Kidney epithelial cell (primary cell): ENCODE measurements around the gene SLC30A7. TPM values are rescaled to one million over a fixed set of nuclear protein-coding genes. Genes with fewer than 3 reads are reported as not detected.
"Not testable (repeated sequence)": the region's sequence is repeated elsewhere in the genome, so short reads cannot be mapped to it uniquely, and the experiment has no call there.

Source experiments
- DNase-seq: peaks from one replicate; pipeline ENCODE4 v3.0.0-alpha.2; 2010; ENCODE audit warnings: low read depth
- H3K27me3 ChIP-seq: 2 replicates; pipeline ENCODE4 v1.6.0; 2011; ENCODE audit warnings: low read length; ENCODE audit not compliant: control insufficient read depth, insufficient read depth
- H3K36me3 ChIP-seq: 2 replicates; pipeline ENCODE4 v1.5.1; 2011; ENCODE audit warnings: low read length; ENCODE audit not compliant: control insufficient read depth, insufficient read depth
- H3K4me3 ChIP-seq: 2 replicates; pipeline ENCODE4 v1.5.1; 2011; ENCODE audit warnings: low read depth, mild to moderate bottlenecking, control low read depth, low read length
- total RNA-seq: library from RNA; depleted of rRNA; stranded (reverse); fragments of >200 nt; gene quantifications from 2 replicates; pipeline ENCODE4 v1.2.3, GENCODE V29; 2015
- TF ChIP-seq, protein P1 (sequence below): IDR thresholded peaks from 2 replicates; pipeline ENCODE4 v1.5.1; 2011; ENCODE audit warnings: mild to moderate bottlenecking, moderate library complexity, low read length, control low read depth, inconsistent platforms; ENCODE audit not compliant: insufficient read depth, poor library complexity, severe bottlenecking

SLC30A7 gene
- total RNA-seq, result 36.4 and 40.1 TPM in 2 replicates

DNA sequence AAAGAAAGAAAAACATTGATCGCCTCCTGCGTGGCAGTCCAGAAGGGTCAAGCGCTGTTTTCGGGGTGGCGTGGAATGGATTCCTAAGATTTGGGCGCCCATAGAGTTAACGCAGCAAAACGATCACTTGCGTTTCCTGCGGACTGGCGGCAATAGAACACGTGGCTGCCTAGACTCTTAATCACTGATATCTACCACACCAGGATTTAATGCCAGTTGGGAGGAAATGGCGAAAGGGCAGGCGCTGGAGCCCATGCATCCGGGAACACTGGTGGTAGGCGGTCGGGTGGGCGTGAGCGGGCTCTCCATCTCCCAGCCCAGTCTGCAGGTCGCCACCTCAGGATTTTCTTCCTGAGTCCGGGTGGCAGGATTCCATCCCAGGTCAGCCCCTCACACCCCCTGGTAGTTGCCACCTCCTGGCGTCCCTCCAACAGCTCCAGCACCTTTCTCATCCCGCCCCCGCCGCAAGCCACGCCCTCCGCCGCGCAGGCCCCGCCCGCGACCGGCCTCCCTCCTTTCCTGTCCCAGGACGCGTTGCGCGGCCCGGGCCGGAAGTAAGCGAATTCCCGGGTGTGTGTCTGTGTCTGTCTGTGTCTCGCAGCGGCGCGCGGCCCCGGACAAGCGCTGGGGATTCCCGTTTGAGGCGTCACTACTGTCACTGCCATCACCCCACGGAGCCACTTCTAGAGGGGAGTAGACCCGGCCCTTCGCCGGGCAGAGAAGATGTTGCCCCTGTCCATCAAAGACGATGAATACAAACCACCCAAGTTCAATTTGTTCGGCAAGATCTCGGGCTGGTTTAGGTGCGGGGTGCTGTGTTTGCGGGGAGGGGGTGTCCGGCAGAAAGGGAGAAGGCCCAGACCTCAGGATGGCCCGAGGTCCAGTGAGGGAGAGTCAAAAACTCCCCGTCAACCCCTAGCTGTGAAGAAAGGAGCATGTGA, at the start of gene SLC30A7:
SLC30A7 (plus strand) TSS at position 551 of the 941 bp plus-strand sequence; CDS start at position 724, 173 bp downstream.
- peak; percentile 59 for DNase-seq
- no peaks in the 10 kb centered on the region for H3K27me3 ChIP-seq
- H3K36me3 ChIP-seq, result no peaks in the 10 kb centered on the region
- peak within 1 kb of the TSS; percentile 86 for H3K4me3 ChIP-seq
- TF ChIP-seq, protein P1, sequence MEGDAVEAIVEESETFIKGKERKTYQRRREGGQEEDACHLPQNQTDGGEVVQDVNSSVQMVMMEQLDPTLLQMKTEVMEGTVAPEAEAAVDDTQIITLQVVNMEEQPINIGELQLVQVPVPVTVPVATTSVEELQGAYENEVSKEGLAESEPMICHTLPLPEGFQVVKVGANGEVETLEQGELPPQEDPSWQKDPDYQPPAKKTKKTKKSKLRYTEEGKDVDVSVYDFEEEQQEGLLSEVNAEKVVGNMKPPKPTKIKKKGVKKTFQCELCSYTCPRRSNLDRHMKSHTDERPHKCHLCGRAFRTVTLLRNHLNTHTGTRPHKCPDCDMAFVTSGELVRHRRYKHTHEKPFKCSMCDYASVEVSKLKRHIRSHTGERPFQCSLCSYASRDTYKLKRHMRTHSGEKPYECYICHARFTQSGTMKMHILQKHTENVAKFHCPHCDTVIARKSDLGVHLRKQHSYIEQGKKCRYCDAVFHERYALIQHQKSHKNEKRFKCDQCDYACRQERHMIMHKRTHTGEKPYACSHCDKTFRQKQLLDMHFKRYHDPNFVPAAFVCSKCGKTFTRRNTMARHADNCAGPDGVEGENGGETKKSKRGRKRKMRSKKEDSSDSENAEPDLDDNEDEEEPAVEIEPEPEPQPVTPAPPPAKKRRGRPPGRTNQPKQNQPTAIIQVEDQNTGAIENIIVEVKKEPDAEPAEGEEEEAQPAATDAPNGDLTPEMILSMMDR, result no peak

DNA sequence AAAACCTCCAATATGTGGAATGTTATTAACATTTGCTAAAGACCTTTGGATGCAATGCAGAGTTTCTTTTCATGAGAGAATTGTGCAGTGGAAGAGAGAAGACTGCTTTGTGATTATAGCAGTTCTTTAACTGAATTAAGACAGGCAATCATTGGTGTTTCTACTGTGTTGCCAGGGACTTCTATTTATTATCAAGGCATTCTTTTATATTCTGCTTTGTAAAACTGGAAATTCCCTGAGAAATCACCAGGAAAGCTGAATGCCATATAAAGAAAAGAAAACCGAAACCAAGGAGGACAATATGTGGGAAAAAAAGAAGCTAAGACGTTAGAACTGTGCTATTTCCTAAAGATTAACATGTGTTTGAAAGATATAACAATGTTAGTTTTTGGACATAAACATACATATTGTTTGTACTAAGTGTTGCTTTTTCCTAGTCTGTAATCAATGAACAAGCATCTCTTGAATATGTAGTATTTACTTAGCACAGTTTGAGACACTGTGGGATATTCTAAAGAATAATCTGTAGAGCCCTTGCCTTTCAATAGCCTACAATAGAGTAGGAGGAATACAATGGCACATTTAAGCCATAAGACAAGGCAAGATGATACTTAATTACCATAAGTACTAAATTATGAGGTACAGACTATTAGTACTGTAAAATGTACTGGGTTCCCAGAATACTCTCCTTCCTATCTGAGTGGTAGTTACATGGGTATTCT, 48.4 kb upstream of the SLC30A7 start:
- no peaks in the 10 kb centered on the region for H3K36me3 ChIP-seq
- TF ChIP-seq, protein P1, result no peak
- no peak for DNase-seq
- no peaks in the 10 kb centered on the region for H3K27me3 ChIP-seq
- H3K4me3 ChIP-seq, result no peak overlapping the region

DNA sequence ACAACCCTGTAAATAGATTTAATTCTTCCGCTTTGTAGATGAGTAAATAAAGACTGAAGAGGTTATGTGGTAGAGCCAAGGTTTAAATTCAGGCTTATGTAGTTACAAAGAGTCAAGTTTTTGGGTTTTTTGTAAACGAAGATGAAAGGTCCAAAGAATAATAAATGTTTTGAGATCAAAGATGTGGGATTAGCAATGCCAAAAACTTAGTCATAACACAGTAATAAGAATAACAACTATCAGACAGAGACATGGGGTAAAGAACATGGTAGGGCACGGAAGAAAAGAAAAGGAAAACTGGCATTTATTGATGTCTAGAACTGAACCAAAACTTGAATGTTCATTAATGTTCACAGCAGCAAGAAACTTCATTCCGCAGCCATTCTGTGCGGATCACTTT, 44.2 kb upstream of the SLC30A7 start:
- Histone ChIP-seq H3K4me3 (no peak overlapping the region), H3K36me3 (no peaks in the 10 kb centered on the region), H3K27me3 (no peaks in the 10 kb centered on the region)
- TF ChIP-seq, protein P1, result no peak
- DNase-seq, result no peak

DNA sequence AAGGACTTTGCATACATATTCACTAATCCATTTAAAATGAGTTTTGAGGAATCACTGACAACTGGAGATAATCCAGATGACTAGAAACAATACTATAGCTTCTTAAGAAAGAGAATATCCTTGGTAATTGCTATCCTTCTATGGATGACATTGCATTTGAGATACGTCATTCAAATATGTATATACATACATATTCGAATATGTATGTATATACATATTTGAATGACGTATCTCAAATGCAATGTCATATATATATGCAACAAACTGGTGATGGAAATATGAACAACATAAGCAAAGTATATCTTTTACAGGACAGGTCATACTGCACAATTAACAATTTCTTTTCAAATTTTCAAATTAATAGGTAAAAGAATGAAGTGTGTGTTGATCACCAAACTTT, 42.9 kb upstream of the SLC30A7 start:
- DNase-seq, result no peak
- no peaks in the 10 kb centered on the region for H3K27me3 ChIP-seq
- H3K4me3 ChIP-seq, result no peak overlapping the region
- TF ChIP-seq, protein P1, result no peak
- no peaks in the 10 kb centered on the region for H3K36me3 ChIP-seq

GRCh38 chr1:100855116-100855515, 40.8 kb upstream of the SLC30A7 start:
- not testable (repeated sequence) for H3K36me3 ChIP-seq, H3K27me3 ChIP-seq, H3K4me3 ChIP-seq, DNase-seq

DNA sequence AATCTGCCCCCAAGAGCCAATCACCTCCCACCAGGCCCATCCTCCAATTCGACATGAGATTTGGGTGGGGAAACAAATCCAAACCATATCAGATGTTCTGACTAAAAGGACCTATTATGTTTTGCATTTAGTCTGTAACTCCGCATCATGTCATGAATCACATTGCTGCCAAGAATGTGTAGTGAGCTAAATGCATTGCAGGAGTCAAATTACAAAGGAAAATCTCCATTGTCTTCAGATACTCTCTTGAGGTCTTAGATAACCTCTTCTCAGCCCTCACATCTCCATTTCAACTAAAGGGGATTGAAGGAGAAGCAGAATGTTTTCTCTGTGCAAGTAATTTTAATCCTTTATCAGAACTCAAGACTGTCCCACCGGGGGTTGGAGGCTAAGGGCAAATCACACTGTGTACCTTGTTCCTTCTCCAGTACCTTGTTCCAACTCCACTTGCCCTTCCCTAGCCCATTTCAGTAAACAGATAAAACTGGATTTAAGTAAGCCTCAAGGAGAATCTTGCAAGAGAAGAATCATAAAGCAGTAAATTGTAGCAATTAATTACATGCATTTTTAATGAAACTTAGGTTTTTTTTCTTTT, 35.4 kb upstream of the SLC30A7 start:
- TF ChIP-seq, protein P1, result no peak
- Histone ChIP-seq H3K4me3 (no peak overlapping the region), H3K27me3 (no peaks in the 10 kb centered on the region), H3K36me3 (no peaks in the 10 kb centered on the region)
- DNase-seq, result no peak
